ENCODE data around the gene HHLA2.

The HHLA2 gene

GRCh38 chr3:108333961-108334360 lies 37.6 kb downstream of the HHLA2 start:
- Histone ChIP-seq H3K9me3 (ENCODE audit: control insufficient read depth in 1 of 2, low read length in 2 of 2) (no peaks in the 10 kb centered on the region), H3K27me3 (ENCODE audit: control insufficient read depth in 1 of 2, insufficient read depth in 2 of 2, low read length in 2 of 2) (no peaks in the 10 kb centered on the region), H3K27ac (ENCODE audit: low read depth, low read length) (no peak overlapping the region), H3K4me3 (ENCODE audit: low read depth in 1 of 2, low read length in 2 of 2) (no peak overlapping the region), H3K4me1 (ENCODE audit: control insufficient read depth in 1 of 2, insufficient read depth in 2 of 2, low read length in 2 of 2) (no peaks in the 10 kb centered on the region), H3K9ac (ENCODE audit: low read depth in 1 of 2, low read length in 2 of 2) (no peak overlapping the region), H3K36me3 (ENCODE audit: control insufficient read depth in 1 of 2, insufficient read depth in 2 of 2, low read length in 2 of 2) (peaks cover 0 to 3% of the 10 kb centered on the region in 2 donors)

GRCh38 chr3:108334701-108335100 lies 38.4 kb downstream of the HHLA2 start:
- Histone ChIP-seq H3K9me3 (ENCODE audit: control insufficient read depth in 1 of 2, low read length in 2 of 2) (no peaks in the 10 kb centered on the region), H3K27me3 (ENCODE audit: control insufficient read depth in 1 of 2, insufficient read depth in 2 of 2, low read length in 2 of 2) (no peaks in the 10 kb centered on the region), H3K4me1 (ENCODE audit: control insufficient read depth in 1 of 2, insufficient read depth in 2 of 2, low read length in 2 of 2) (no peaks in the 10 kb centered on the region), H3K9ac (ENCODE audit: low read depth in 1 of 2, low read length in 2 of 2) (no peak overlapping the region), H3K4me3 (ENCODE audit: low read depth in 1 of 2, low read length in 2 of 2) (no peak overlapping the region), H3K27ac (ENCODE audit: low read depth, low read length) (no peak overlapping the region), H3K36me3 (ENCODE audit: control insufficient read depth in 1 of 2, insufficient read depth in 2 of 2, low read length in 2 of 2) (no peaks in the 10 kb centered on the region)

- Histone ChIP-seq H3K36me3 (ENCODE audit: control insufficient read depth in 1 of 2, insufficient read depth in 2 of 2, low read length in 2 of 2) (no peaks in the 10 kb centered on the region), H3K4me1 (ENCODE audit: control insufficient read depth in 1 of 2, insufficient read depth in 2 of 2, low read length in 2 of 2) (no peaks in the 10 kb centered on the region), H3K27ac (ENCODE audit: low read depth, low read length) (no peak overlapping the region), H3K9ac (ENCODE audit: low read depth in 1 of 2, low read length in 2 of 2) (no peak overlapping the region), H3K27me3 (ENCODE audit: control insufficient read depth in 1 of 2, insufficient read depth in 2 of 2, low read length in 2 of 2) (no peaks in the 10 kb centered on the region), H3K9me3 (ENCODE audit: control insufficient read depth in 1 of 2, low read length in 2 of 2) (no peaks in the 10 kb centered on the region), H3K4me3 (ENCODE audit: low read depth in 1 of 2, low read length in 2 of 2) (no peak overlapping the region)
Observed at GRCh38 chr3:108338901-108339545, 42.7 kb downstream of the HHLA2 start.

- Histone ChIP-seq H3K9me3 (ENCODE audit: control insufficient read depth in 1 of 2, low read length in 2 of 2) (no peaks in the 10 kb centered on the region), H3K36me3 (ENCODE audit: control insufficient read depth in 1 of 2, insufficient read depth in 2 of 2, low read length in 2 of 2) (no peaks in the 10 kb centered on the region), H3K27me3 (ENCODE audit: control insufficient read depth in 1 of 2, insufficient read depth in 2 of 2, low read length in 2 of 2) (no peaks in the 10 kb centered on the region), H3K27ac (ENCODE audit: low read depth, low read length) (no peak overlapping the region), H3K4me1 (ENCODE audit: control insufficient read depth in 1 of 2, insufficient read depth in 2 of 2, low read length in 2 of 2) (no peaks in the 10 kb centered on the region), H3K9ac (ENCODE audit: low read depth in 1 of 2, low read length in 2 of 2) (no peak overlapping the region), H3K4me3 (ENCODE audit: low read depth in 1 of 2, low read length in 2 of 2) (no peak overlapping the region)
Observed at GRCh38 chr3:108341911-108342310, 45.6 kb downstream of the HHLA2 start.

GRCh38 chr3:108342837-108343486 lies 46.6 kb downstream of the HHLA2 start:
- Histone ChIP-seq H3K9ac (ENCODE audit: low read depth in 1 of 2, low read length in 2 of 2) (no peak overlapping the region), H3K36me3 (ENCODE audit: control insufficient read depth in 1 of 2, insufficient read depth in 2 of 2, low read length in 2 of 2) (no peaks in the 10 kb centered on the region), H3K9me3 (ENCODE audit: control insufficient read depth in 1 of 2, low read length in 2 of 2) (no peaks in the 10 kb centered on the region), H3K4me3 (ENCODE audit: low read depth in 1 of 2, low read length in 2 of 2) (no peak overlapping the region), H3K27ac (ENCODE audit: low read depth, low read length) (no peak overlapping the region), H3K27me3 (ENCODE audit: control insufficient read depth in 1 of 2, insufficient read depth in 2 of 2, low read length in 2 of 2) (no peaks in the 10 kb centered on the region), H3K4me1 (ENCODE audit: control insufficient read depth in 1 of 2, insufficient read depth in 2 of 2, low read length in 2 of 2) (no peaks in the 10 kb centered on the region)

DNA sequence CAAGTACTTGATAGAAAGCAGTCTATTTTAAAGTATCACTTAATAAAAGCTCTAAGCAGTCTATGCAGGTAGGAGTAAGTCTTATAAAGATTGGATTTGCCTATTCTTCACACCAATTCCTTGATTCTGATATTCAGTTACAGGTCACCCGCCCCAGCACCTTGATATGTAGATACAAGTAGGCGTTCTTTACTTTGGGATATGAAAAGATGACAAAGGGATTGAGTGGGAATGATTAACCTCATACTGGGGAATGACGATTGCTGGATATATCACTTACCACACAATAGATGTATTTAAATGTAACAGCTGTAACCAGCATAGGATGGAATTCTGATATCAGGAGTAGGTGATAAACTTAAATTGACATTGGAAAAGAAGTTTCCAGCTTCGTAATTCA lies 47.1 kb downstream of the HHLA2 start:
- Histone ChIP-seq H3K4me1 (ENCODE audit: control insufficient read depth in 1 of 2, insufficient read depth in 2 of 2, low read length in 2 of 2) (no peaks in the 10 kb centered on the region), H3K9ac (ENCODE audit: low read depth in 1 of 2, low read length in 2 of 2) (no peak overlapping the region), H3K36me3 (ENCODE audit: control insufficient read depth in 1 of 2, insufficient read depth in 2 of 2, low read length in 2 of 2) (no peaks in the 10 kb centered on the region), H3K27me3 (ENCODE audit: control insufficient read depth in 1 of 2, insufficient read depth in 2 of 2, low read length in 2 of 2) (no peaks in the 10 kb centered on the region), H3K27ac (ENCODE audit: low read depth, low read length) (no peak overlapping the region), H3K9me3 (ENCODE audit: control insufficient read depth in 1 of 2, low read length in 2 of 2) (no peaks in the 10 kb centered on the region), H3K4me3 (ENCODE audit: low read depth in 1 of 2, low read length in 2 of 2) (no peak overlapping the region)

GRCh38 chr3:108345492-108346205 lies 49.3 kb downstream of the HHLA2 start:
- no peaks in the 10 kb centered on the region for H3K27me3 ChIP-seq (ENCODE audit: control insufficient read depth in 1 of 2, insufficient read depth in 2 of 2, low read length in 2 of 2)
- no peaks in the 10 kb centered on the region for H3K4me1 ChIP-seq (ENCODE audit: control insufficient read depth in 1 of 2, insufficient read depth in 2 of 2, low read length in 2 of 2)
- H3K4me3 ChIP-seq (ENCODE audit: low read depth in 1 of 2, low read length in 2 of 2) = no peak overlapping the region
- H3K9ac ChIP-seq (ENCODE audit: low read depth in 1 of 2, low read length in 2 of 2) = no peak overlapping the region
- no peaks in the 10 kb centered on the region for H3K36me3 ChIP-seq (ENCODE audit: control insufficient read depth in 1 of 2, insufficient read depth in 2 of 2, low read length in 2 of 2)
- H3K27ac ChIP-seq (ENCODE audit: low read depth, low read length) = no peak overlapping the region
- no peaks in the 10 kb centered on the region for H3K9me3 ChIP-seq (ENCODE audit: control insufficient read depth in 1 of 2, low read length in 2 of 2)

DNA sequence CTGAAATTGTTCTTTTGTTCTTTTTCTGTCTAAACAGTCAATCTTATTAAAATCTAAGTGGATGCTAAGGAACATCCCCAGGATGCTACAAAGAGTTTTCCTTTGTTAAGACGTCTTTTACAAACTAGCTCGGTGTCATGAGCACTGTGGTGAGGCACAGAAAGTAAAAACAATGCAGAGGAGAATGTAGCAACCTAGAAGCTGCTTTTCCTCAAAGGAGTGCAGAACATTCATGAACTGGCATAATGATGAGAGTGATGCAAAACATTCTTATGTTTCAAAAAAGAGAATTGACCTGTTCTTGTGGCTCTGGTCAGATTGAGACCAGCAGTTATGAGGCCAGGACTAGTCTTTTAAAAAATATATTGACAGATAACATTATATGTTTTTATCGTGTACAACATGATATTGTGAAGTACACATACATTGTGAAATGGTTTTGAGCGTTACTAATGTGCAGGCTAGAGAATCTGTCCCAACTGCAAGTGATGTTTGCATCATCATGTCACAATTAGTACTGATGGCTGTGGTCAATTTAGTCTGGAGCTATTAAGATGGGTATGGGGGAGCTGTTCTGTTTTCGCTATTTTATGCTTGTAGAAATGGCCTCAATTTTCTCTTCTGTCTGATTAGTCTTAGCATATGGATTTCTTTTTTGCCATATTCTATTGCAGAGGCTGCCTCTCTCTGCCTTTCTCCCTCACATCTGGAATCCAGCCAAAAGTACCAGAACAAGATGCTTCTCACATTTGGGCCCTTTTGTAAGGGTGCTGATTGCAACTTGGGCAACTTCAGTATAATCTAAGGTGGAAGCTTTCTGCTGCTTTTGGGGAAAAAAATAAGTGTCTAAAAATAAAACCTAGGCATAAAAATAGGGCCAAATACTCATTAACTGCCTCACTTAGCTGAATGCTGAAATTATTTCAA lies 50.2 kb downstream of the HHLA2 start:
- no peaks in the 10 kb centered on the region for H3K27me3 ChIP-seq (ENCODE audit: control insufficient read depth in 1 of 2, insufficient read depth in 2 of 2, low read length in 2 of 2)
- H3K36me3 ChIP-seq (ENCODE audit: control insufficient read depth in 1 of 2, insufficient read depth in 2 of 2, low read length in 2 of 2) = no peaks in the 10 kb centered on the region
- H3K4me1 ChIP-seq (ENCODE audit: control insufficient read depth in 1 of 2, insufficient read depth in 2 of 2, low read length in 2 of 2) = no peaks in the 10 kb centered on the region
- H3K9me3 ChIP-seq (ENCODE audit: control insufficient read depth in 1 of 2, low read length in 2 of 2) = no peaks in the 10 kb centered on the region
- H3K27ac ChIP-seq (ENCODE audit: low read depth, low read length) = no peak overlapping the region
- no peak overlapping the region for H3K9ac ChIP-seq (ENCODE audit: low read depth in 1 of 2, low read length in 2 of 2)
- no peak overlapping the region for H3K4me3 ChIP-seq (ENCODE audit: low read depth in 1 of 2, low read length in 2 of 2)

- no peak overlapping the region for H3K27ac ChIP-seq (ENCODE audit: low read depth, low read length)
- H3K9me3 ChIP-seq (ENCODE audit: control insufficient read depth in 1 of 2, low read length in 2 of 2) = no peaks in the 10 kb centered on the region
- no peaks in the 10 kb centered on the region for H3K27me3 ChIP-seq (ENCODE audit: control insufficient read depth in 1 of 2, insufficient read depth in 2 of 2, low read length in 2 of 2)
- H3K4me1 ChIP-seq (ENCODE audit: control insufficient read depth in 1 of 2, insufficient read depth in 2 of 2, low read length in 2 of 2) = no peaks in the 10 kb centered on the region
- no peak overlapping the region for H3K9ac ChIP-seq (ENCODE audit: low read depth in 1 of 2, low read length in 2 of 2)
- H3K4me3 ChIP-seq (ENCODE audit: low read depth in 1 of 2, low read length in 2 of 2) = no peak overlapping the region
- no peaks in the 10 kb centered on the region for H3K36me3 ChIP-seq (ENCODE audit: control insufficient read depth in 1 of 2, insufficient read depth in 2 of 2, low read length in 2 of 2)
Observed at GRCh38 chr3:108352176-108352575, 55.8 kb downstream of the HHLA2 start.
